GM21786 (cell line): ENCODE data around the gene HOXA9.

Experiments
- ATAC-seq: cut with Tn5 transposase; IDR thresholded peaks from one replicate; pipeline ENCODE4 v1.9.1; 2021; ENCODE audit not compliant: unreplicated experiment

Gene HOXA9

DNA sequence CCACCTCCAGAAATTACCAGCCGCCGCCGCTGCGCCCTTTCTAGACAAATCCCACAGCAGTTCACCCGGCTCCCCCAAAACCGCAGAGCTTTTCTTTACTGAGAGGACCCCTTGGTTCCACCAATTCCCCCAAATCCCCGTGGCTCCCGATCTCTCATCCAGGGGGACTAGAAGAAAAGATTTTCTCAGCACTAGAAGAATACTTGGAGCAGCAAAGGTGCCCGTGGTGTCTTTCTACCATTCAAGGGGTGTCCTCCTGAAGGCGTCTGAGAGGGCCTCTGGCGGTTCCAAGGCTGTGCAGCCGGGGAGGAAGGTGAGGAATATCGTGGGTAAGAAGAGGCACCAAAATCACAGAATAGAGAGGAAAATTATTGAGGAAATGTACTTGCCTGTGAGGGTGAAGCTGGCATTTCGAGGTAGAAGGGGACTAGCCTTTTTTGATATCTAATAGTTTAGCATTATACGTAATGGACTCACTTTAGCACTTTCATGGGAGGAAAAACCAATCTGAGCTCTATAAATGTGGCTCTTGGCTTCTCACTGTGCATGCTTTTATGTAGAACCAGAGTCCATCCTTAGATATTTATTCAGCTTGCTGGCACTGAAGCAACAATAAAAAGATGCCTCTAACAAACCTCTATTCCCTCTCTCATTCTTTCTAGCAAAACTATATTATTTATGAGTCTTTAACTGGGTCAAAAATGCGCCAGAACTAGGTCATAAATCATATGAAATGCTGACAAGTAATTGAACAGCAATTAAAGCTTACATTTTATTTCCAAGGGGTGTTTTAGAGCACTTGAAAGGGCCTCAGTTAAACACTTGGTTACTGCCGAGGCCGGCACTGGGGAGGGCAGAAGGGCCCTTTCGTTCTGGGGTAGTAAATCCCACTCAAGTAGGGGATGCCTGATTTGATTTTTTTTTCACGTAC is 49.0 kb downstream of the HOXA9 start:
- ATAC-seq = no peak

DNA sequence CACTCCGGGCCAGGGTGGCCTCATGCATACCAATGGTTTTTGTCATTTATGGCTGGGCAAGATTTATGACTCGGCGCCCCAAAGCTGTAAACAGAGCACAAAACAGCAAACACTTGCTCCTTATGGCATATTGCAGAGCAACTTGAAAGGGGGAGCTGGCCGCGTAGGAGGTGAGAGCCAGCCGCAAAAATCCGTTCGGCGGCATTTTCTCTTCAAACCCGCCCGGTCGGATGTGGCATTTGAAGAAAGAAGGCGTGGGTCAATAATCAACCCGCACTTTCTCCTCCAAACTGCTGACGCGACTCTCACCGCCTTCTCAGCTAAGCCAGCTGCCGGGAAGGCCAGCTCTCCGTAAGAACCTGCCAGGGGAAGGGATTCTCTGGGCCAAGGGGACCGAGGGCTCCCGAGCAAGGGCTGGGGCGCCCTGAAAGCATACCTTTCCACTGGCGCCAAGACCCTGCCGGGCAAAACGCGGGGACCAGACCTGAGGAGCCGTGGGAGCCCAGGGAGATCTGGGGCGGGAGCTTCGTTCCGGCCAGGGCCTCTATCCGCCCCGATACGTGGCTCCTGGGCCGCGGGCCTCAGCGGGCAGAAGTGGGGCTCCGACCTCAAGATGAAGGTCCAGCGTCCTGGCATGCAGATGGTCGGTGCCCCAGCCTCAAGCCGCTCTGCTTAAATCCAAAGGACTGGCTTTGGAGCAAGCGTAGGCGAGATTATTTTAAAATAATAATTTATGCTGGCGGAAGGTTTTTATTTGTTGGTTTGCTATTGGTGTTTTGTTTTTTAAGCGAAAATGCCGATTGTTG is 49.9 kb downstream of the HOXA9 start:
- ATAC-seq = no peak

DNA sequence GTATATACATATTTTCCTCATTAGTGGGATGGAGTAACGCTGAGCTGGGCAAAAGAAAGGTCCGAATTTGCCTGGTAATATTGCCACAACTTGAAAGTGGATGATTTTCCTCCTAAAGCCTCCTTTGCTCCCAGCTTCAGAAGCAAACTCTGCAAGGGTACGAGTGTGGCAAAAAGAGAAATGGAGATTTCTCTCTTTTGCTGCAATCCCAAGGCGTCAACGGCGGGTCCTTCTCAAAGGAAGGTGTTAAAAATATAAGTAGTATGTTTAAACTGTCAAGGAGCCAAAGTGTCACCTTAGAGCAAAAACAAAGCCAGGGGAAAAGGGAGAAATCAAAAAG is 50.5 kb downstream of the HOXA9 start:
- no peak for ATAC-seq

DNA sequence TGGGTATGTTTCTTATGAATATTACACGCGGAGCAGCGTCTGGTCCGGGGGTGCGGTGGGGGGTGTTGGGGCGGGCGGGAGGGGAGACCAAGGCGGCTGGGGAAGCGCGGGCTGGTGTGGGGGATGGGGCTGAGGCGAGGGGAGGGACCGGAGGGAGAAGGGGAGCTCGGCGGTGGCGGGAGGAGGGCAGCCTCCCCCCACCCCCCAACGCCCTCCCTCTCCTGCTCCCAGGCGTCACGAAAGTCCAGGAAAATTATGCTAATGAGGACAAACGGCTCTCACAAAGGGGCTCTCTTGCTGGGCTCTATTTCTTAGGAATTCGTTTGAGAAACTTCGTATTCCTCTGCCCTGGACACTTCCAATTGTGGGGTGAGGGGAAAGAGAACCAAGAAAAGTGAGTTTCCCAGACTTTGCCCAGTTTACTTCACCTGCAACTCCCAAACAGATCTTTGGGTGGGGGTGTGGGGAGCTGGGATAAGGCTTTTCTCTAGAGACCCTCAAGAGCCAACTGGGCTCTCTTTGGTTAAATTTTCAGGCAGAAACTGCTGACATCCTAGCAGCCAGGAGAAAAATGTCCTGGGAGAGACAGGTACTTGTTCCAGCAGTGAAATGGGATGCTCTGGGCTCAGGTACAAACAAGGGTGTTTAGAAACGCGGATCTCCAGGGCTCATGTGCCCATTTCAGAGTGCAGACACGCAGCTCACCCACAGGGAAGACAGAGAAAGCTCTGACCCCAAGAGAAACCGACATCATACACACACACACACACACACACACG is 51.2 kb downstream of the HOXA9 start:
- no peak for ATAC-seq

DNA sequence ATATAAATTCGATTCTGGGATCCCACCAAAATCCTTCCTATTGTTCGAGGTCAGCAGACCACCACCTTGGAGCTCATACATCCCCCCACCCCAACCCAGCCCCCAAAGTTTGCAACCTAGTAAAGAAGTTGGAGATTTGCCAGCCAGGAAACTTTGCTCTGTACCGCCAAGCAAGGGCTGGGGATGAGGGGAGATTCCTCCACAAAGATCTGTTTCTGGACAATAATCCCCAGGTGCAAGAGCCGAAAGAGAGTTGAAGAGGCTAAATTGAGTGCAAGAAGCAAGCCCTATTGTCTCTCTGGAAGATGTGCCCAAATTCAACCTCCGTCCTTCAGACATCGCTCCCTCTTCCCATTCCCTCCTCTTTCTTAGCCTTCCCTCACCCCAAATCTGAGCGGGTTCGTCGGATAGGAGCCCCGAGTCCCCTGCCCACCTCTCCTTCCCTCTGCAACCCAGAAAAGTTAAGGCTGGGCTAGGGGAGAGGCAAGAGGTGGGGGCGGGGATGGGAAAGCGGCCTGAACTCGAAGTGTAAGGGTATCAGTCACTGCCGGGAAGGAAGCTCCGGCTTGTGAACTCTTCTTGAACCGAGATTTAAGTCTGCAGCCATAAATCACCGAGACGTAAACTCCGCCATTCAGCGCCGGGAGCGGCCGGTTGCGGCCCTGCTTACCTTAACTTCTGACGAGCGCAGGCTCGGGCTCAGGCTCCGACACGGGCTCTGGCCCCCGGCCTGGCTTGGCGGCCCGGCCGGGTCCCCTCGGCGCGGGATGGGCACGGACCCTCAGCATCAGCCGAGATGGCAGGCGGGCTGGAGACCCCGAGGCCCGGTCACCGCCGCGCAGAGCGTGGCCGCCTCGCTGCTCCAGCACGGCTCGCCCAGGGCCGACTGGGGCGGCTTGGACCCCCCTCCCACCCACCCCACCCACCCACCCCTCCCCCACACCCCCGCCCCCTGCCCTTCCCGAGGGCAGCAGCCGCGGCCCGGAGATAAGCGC is 52.1 kb downstream of the HOXA9 start:
- no peak for ATAC-seq
